HEK293 (cell line): ENCODE data around the gene SLC24A5.

Source experiments
- BCL6B ChIP-seq: fragments of 450-650 bp; formaldehyde crosslinking; IDR thresholded peaks from 2 replicates; pipeline ENCODE4 v1.5.1; 2017; ENCODE audit warnings: missing biosample characterization, missing genetic modification characterization
- CTCF ChIP-seq: fragments of 450-650 bp; formaldehyde crosslinking; IDR thresholded peaks from 2 replicates; pipeline ENCODE4 v1.5.1; 2016; ENCODE audit warnings: missing biosample characterization, missing genetic modification characterization
- MYNN ChIP-seq: fragments of 450-650 bp; formaldehyde crosslinking; IDR thresholded peaks from 2 replicates; pipeline ENCODE4 v1.5.1; 2016; ENCODE audit warnings: missing biosample characterization, missing genetic modification characterization, borderline replicate concordance
- REST ChIP-seq: fragments of 450-650 bp; formaldehyde crosslinking; IDR thresholded peaks from 2 replicates; pipeline ENCODE4 v1.5.1; 2016; ENCODE audit warnings: missing biosample characterization, missing genetic modification characterization
- YY1 ChIP-seq: fragments of 450-650 bp; formaldehyde crosslinking; IDR thresholded peaks from 2 replicates; pipeline ENCODE4 v1.5.1; 2018; ENCODE audit warnings: missing biosample characterization, missing genetic modification characterization
- ZBTB26 ChIP-seq: fragments of 450-650 bp; formaldehyde crosslinking; optimal IDR thresholded peaks from 2 replicates; pipeline ENCODE3; 2016; ENCODE audit warnings: missing biosample characterization, mild to moderate bottlenecking, missing genetic modification characterization
- ZBTB49 ChIP-seq: fragments of 450-650 bp; formaldehyde crosslinking; IDR thresholded peaks from 2 replicates; pipeline ENCODE4 v1.5.1; 2016; ENCODE audit warnings: missing biosample characterization, missing genetic modification characterization, low read depth
- ZBTB7A ChIP-seq: fragments of 450-650 bp; formaldehyde crosslinking; IDR thresholded peaks from 2 replicates; pipeline ENCODE4 v1.5.1; 2016; ENCODE audit warnings: low read depth, missing biosample characterization, missing genetic modification characterization
- ZNF274 ChIP-seq, 2 experiments: fragments of 200-500 bp in 1 of 2; fragments of 450-650 bp in 1 of 2; sonication (Bioruptor generic) in 1 of 2; formaldehyde crosslinking in 1 of 2; IDR thresholded peaks; 2 replicates each; pipeline versions ENCODE4 v1.5.1 to v1.6.1; 2014 to 2016; ENCODE audit warnings: borderline replicate concordance in 1 of 2, inconsistent platforms in 1 of 2, low read length in 1 of 2, missing biosample characterization in 1 of 2, missing genetic modification characterization in 1 of 2
- ZNF501 ChIP-seq: fragments of 450-650 bp; formaldehyde crosslinking; IDR thresholded peaks from 2 replicates; pipeline ENCODE4 v1.5.1; 2016; ENCODE audit warnings: missing biosample characterization, missing genetic modification characterization
- ZNF521 ChIP-seq: fragments of 450-650 bp; formaldehyde crosslinking; IDR thresholded peaks from 2 replicates; pipeline ENCODE4 v1.5.1; 2017; ENCODE audit warnings: missing biosample characterization, mild to moderate bottlenecking, missing genetic modification characterization
- ZNF645 ChIP-seq: fragments of 450-650 bp; formaldehyde crosslinking; IDR thresholded peaks from 2 replicates; pipeline ENCODE4; 2016; ENCODE audit warnings: missing biosample characterization, missing genetic modification characterization
- ZNF791 ChIP-seq: fragments of 450-650 bp; formaldehyde crosslinking; IDR thresholded peaks from 2 replicates; pipeline ENCODE4 v1.5.1; 2016; ENCODE audit warnings: missing biosample characterization, missing genetic modification characterization

- TF ChIP-seq ZNF645 (tag by site-specific recombination) (no peak), MYNN (no peak), REST (tag by site-specific recombination) (no peak), ZNF274 (IDR thresholded peaks at IDR 0.05; ENCODE audit: low read length) (no peak), ZNF274 (tag by site-specific recombination; IDR thresholded peaks at IDR 0.05; ENCODE audit: borderline replicate concordance) (no peak), CTCF (no peak), ZNF791 (tag by site-specific recombination) (no peak), ZNF501 (tag by site-specific recombination) (no peak), BCL6B (tag by site-specific recombination) (no peak), ZBTB26 (no peak), ZNF521 (tag by site-specific recombination) (no peak), YY1 (tag by site-specific recombination) (no peak), ZBTB49 (tag by site-specific recombination) (no peak), ZBTB7A (tag by site-specific recombination) (no peak)
These were observed 24.0 kb upstream of the SLC24A5 start for GRCh38 chr15:48096813-48097212.
